HL-60/S4 treated with retinoic acid at 250 ng/mL for 4 days and 3 days (cell line): ENCODE data around the gene CCR6.

Experiments used
- in situ Hi-C: fragments of 300-500 bp; cut with MboI; formaldehyde crosslinking; loops from 2 replicates; pipeline ENCODE4 v1.7.0; 2022; ENCODE audit warnings: low sequenced_read_pairs

The CCR6 gene

DNA sequence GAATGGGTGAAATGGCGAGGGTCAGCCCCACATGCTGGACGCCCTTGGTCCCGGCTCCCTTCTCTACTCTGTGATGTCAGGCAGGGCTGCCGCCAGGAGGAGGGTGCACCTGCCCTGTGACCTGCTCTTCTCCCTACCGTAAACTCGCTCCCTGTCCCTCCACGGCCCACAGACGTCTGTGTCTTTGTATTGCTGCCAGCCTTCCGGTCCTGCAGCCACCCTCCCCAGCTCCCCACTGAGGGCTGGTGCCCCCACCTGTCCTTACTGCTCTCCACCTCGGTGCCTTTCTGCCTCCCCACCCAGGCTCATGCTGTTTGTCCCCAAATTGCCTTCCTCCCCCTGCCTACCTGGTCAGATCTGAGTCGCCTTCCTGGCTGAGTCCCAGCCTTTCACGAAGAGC lies 4.1 kb upstream of the CCR6 start:
- in situ Hi-C loops, result no loop called here

DNA sequence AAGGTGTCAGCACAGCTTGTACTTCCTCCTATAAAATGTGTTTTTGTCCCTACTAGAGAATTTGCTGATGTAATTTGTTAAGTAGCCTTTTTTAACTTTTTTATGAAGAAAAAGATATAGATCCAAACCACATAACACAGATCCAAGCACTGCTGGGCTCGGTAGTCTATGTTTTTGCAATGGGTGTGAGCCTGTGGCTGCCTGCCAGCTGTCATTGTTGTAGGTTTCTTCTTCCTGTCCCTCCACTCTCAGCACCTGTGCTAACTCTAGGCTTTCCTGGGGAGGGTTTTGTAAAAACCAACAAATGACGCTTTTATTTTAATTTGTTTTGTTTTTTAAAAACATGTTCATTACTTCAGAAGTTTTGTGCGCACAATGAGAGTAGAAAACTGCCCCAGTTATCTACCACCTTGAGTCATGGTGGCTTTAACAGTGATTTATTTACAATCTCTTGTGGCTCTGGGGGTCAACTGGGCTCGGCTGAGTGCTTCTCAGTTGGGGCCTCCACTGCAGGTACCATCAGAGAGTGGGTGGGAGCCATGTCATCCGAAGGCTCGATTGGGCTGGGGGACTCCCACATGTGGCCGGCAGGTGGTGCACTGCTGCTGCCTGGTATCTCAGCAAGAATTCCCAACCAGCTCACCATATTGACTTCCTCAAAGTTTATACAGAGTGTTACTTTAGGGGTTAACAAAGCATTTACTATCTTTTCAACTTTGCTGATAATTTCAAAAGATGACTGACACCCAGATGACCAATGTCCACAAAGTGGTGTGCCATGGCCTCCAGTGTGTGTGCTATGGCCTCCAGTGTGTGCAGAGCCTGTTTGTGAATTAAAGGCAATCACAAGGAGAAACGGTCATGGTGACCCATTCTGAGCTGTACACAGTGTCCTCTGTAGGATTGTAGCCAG lies 3.0 kb upstream of the CCR6 start:
- in situ Hi-C loops, result no loop called here

DNA sequence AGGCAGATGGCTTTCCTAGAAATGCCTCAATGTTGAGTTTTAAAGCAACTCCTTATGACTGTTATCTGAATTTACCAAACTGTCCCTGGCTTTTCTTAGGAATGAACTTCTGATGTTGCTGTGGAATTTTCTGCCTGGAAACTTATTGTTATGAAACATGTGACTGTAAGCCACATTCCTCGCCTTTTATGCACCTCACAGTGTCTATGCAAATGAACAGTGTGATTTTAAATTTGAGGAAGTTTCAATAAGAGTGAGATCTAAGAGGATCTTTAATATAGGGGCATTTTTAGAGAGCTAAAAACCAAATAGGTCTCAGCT lies 2.4 kb upstream of the CCR6 start:
- in situ Hi-C loops, result no loop called here

DNA sequence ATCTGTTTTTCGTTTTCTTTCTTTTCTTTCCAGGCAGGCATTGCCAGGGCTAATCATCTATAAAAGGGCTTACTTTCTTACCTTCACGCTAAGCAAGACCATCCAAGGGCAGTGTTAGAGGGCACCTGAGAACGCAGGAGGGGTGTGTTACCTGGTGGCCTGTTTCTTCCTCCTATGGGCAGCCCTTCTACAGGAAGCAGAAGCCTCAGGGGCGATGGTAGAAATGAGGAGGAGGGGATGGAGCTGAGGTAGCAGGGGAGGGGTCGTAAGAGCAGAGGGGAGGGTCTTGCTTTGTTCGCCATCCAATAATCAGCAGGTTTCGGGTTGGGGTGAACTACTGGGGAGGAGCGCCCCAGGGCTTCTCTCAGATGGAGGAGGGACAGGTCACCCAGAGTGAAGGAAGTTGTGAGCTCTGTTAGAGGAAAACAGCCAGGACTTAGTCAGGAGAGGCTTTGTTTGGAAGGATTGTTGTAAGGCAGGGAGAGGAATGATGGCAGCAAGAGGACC lies 1.5 kb upstream of the CCR6 start:
- in situ Hi-C loops, result no loop called here

DNA sequence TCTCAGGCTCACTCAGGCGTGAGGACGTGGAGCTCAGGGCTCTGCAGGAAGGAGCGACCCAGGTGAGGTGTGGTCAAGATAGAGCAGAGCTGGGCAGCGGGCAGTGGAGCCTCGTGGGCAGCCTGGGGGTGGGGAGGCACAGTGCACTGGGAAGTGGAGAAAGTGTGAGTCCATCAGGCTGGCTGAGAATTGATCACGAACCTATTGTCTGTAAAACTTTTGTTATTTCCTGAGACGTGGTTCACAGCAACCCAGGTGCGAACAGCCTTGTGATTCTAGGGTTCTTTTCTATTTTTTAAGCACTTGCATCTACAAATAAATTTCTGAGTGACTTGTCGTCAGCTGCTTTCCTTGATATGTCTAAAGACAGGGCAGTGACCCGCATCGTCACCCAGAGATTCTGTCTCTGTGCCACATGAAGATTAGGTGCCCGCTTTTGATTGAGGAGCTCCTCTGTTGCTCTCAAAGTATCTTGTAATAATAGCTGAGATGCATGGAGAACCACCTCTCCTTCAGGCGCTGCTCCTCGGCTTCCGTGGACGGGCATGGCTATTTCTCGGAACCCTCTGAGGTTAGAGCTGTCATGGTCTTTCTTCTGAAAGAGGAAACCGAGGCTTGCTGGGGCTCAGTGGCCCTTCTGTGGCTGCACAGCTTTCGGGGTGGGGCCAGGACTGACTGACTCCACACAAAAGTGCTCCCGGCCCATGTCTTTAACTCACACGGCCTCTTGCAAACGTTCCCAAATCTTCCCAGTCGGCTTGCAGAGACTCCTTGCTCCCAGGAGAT lies 662 bp upstream of the CCR6 start:
- in situ Hi-C loops, result no loop called here

DNA sequence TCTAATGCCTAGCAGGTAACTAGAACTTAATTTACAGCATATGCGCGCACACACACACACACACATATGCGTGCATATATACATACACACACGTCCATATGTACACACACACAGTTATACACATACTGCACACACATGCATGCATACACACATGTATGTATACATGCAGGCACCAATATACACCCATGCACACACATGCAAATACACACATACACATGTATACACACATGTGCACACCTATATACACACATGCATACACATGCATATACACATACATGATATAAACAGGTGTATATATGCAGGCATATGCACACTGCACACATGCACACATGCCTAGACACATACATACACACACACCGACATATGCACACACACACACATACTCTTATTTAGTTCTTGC lies 1.9 kb downstream of the CCR6 start:
- in situ Hi-C loops, result no loop called here

DNA sequence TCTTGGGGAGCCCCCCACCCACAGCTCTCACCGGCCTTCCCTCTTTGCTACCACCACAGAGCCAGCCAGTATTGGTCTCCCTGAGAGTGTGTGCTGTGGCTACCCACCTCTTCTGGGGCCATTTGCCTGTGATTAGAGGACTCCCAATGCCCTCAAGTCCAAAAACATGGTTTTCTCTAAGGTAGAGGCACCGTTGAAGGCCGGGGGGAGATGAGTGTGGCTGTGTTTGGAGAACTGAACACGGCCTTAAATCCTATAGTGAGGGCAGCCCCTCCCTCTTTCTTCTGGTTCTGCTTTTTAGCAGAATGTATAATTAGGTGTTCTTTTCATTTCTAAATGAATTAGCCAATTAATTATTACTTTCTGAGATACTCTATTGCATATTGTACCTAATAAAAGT lies 2.5 kb downstream of the CCR6 start:
- in situ Hi-C loops, result no loop called here

DNA sequence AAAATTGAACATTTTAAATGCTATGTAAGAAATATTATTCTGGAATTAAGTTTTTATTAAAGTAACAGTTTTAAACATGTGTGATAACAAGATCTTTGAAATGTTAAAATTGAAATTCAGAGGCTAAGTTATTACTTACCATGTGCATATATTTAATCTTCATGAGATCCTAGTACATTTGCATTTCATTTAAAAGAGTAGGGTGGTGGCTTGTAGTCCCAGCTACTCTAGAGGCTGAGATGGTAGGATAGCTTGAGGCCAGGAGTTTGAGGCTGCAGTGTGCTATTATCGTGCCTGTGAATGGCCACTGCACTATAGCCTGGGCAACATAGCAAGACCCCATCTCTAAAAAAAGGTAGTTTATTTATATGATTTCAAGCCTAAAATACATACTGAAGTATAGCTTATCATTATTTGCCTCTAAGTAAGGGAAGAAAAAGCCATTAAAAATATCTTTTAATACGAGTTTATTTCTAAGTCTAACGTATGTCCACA lies 3.0 kb downstream of the CCR6 start:
- in situ Hi-C loops, result no loop called here

DNA sequence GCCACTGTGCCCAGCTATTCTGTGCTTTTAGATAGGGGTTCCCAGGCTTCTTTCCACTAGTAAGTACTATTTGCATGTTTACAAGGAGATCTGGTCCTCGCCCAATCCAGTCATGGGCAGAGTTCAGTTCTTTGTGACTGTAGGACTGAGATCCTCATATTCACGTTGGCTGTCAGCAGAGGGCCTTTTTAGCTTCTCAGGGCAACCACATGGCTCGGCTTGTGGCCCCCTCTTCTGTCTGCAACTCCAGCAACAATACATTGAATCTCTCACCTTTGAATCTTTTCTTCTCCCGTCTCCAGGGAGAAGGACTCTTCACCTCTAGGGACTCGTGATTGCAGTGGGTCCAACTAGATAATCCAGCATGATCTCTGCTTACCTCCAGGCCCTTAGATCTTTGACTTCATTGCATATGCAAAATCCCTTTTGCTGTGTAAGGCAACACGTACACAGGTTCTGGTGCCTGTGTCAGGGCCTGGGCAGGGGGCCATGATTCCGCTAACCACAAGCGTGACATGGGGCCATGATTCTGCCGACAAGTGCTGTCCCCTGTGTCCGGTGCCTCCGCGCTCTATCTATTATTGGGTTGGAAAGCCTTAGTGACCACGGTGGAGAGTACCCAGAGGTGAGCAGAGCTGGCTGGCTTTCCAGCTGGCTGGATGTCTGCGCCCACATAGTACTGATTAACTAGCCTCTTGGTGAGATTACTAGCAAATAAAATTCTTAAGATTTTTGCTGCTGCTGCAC lies 5.1 kb downstream of the CCR6 start:
- in situ Hi-C loops, result no loop called here

DNA sequence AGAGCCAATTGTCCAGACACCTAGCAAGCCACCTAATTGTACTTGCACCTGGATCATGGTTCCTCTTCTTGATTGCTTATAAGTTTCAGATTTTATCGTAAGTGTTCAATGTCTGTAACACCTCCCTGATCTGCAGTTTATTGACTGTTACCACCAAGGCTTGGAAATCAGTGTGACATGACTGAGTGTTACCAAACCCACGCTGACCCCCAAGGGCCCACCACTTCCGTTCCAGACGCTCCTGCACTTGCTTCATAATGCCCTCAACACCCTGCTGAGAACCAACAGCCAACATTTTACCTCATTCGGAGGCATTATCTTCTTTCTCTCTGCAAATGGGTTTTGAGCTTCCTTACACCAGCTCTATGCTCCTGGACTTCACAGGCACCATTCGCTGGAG lies 6.3 kb downstream of the CCR6 start:
- in situ Hi-C loops, result no loop called here

DNA sequence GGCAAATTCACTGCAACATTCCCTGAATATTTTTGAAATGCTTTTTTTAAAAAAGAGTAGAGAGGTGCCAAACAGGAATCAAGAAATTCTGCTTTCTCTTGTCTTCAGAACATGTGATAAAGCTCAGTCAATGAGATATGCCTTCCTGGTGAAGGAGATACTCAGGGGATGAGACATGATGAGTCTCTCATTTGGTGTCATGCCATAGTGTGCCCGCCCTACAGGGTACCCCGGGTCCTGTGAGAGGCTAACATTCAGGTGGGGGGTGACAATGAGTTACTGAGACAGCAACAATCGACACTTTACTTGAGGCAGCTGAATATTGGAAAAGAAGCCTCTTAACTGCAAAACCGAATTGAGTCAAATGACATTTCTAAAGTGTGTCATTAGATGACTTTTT lies 6.7 kb downstream of the CCR6 start:
- in situ Hi-C loops, result no loop called here

DNA sequence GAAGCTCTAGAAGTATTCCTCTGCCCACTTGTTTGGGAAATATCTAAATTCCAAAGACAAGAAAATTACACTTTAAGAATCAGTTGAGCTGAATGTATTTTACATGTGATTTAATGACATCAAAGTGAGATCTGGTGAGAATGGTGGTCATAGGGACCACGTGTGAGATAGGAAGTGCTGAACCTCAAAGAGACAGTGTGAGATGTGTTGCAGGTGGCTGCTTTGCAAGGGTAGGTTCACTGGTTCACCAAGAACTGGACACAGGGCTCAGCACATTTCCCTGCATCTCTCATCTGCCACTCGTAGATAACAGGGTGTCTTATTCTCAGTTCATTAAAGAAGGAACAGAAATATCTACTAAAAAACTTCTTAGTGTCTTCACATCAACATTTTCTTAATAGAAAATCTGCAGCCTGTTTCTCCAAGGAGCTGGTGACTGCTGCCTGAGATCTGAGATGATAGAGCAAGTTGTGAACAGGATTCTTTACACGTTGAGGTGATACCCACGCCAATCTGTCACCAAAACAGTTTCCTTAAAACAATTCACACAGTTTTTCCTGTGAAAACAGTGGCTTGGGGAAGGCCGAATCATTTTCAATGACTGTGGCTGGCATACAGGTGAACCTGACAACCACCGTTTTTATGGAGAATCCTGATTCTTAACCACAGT lies 7.2 kb downstream of the CCR6 start:
- in situ Hi-C loops, result loop anchor here (10.0 kb wide), 1 partner anchor 355 kb away; no protein-coding TSS in a partner anchor

DNA sequence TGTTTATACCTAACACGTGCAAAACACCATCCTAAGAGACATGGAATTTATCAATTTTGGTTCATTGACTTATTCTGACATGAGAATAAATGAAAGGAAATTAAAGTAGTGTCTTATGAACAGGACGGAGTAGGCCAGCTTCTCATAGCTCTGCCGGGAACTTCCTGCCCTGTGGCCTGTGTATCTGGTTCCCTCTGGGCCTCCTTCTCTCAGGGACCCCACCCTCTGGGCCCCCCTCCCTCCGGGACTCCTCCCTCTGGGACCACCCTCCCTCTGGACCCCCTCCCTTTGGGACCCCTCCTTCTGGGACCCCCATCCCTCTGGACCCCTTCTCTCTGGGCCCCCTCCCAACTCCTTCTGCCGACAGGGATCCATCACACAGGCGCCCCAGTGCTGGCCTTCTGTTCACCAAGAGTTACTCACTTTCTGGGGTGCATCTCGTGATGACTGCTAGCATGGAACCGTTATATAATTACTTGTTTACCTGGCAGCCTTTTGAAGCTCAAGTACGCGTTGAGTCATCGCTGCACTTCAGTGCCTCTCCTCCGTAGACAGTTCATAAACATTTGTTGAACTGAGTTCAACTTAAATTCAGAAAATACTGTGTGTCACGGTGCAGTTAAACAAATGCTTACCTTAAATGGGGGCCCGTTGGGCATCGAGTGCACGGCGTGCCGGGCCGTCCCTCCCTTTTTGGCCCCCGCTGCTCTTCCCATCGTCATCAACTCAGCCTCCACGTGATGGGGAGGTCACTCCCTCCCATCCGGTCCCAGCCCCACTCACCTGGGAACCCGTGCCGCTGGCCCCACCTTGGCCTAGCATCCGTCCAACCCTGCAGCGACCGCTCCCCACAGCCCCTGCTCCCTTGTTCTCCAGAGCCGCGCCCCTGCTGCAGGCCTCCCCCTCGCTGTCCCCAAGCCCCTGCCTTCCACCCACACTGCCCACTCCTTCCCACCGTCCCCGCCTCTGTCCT lies 8.1 kb downstream of the CCR6 start:
- in situ Hi-C loops, result loop anchor here (10.0 kb wide), 1 partner anchor 356 kb away; no protein-coding TSS in a partner anchor

DNA sequence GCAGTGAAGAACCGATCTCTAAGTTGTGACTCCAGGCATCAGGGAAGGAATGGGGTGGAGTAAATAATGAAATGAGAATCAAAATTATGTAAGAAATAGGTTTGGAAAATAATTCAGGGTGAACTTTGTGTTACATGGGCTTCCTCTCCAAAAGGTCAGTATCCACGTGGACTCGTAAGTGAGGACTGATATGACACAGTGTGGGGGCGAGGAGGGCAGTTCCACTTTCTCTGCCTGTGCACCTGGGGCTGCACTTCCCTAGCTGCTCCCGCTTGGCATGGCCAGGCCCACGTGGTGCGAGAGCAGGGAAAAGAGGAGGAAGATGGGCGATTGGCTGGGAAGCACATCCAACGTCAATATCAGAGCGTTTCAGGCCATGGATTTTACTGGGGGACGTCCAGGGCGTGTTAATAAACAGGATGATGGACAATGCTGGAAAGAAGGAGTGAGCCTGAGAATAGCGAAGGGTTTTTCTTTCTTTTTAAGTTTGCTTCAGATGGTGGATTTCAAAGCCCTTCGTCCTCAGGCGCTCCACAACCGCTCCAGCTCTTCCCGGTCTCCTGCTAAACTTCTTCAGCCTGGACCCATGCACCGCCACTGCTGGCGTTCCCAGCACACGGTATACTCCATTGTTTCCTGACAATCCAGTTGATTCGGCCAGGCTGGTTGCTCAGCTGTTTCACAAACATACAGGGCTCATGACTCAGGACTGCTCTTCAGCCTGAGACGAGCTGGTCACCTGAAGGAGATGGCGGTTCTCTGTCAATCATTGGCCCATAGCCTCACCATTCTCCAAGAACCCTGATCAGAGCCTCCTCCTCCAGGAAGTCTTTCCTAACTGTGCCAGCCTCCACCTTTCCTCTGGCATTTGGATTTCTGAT lies 11.8 kb downstream of the CCR6 start:
- in situ Hi-C loops, result loop anchor here (10.0 kb wide), 1 partner anchor 360 kb away; no protein-coding TSS in a partner anchor

DNA sequence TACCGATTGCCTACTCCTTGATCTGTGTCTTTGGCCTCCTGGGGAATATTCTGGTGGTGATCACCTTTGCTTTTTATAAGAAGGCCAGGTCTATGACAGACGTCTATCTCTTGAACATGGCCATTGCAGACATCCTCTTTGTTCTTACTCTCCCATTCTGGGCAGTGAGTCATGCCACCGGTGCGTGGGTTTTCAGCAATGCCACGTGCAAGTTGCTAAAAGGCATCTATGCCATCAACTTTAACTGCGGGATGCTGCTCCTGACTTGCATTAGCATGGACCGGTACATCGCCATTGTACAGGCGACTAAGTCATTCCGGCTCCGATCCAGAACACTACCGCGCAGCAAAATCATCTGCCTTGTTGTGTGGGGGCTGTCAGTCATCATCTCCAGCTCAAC lies 13.5 kb downstream of the CCR6 start:
- in situ Hi-C loops, result loop anchor here (10.0 kb wide), 1 partner anchor 362 kb away; no protein-coding TSS in a partner anchor

DNA sequence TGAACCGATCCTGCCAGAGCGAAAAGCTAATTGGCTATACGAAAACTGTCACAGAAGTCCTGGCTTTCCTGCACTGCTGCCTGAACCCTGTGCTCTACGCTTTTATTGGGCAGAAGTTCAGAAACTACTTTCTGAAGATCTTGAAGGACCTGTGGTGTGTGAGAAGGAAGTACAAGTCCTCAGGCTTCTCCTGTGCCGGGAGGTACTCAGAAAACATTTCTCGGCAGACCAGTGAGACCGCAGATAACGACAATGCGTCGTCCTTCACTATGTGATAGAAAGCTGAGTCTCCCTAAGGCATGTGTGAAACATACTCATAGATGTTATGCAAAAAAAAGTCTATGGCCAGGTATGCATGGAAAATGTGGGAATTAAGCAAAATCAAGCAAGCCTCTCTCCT lies 14.2 kb downstream of the CCR6 start:
- in situ Hi-C loops, result loop anchor here (10.0 kb wide), 1 partner anchor 362 kb away; no protein-coding TSS in a partner anchor

DNA sequence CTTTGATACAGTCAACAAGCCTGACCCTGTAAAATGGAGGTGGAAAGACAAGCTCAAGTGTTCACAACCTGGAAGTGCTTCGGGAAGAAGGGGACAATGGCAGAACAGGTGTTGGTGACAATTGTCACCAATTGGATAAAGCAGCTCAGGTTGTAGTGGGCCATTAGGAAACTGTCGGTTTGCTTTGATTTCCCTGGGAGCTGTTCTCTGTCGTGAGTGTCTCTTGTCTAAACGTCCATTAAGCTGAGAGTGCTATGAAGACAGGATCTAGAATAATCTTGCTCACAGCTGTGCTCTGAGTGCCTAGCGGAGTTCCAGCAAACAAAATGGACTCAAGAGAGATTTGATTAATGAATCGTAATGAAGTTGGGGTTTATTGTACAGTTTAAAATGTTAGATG lies 15.0 kb downstream of the CCR6 start:
- in situ Hi-C loops, result loop anchor here (10.0 kb wide), 1 partner anchor 363 kb away; no protein-coding TSS in a partner anchor

DNA sequence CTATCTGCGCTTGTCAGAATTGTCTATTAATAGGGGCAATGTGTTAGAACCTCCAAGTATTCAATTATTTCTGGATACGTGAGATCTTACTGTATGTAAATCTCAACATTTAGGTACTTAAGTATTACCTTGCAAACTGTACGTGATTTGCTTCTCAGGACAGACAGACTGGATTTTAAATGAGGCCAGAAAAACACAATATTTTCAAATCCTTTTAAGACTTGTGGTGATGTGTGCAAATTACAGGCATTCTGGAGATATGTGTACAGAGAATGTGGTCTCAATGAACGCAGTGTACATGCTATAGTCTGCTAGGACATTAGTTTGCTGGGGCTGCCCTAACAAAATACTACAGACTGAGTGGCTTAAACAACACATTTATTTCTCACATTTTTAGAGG lies 16.9 kb downstream of the CCR6 start:
- in situ Hi-C loops, result loop anchor here (10.0 kb wide), 1 partner anchor 365 kb away; no protein-coding TSS in a partner anchor
